Stimulated activated CD8-positive, alpha-beta memory T cell treated with anti-CD3 and anti-CD28 coated beads, Interleukin-12 subunit alpha, Interleukin-12 subunit beta, amount 100 ng/mL, for 4 hours (primary cell): ENCODE data around the gene GCHFR.

Experiments used
- DNase-seq: peaks from one replicate; pipeline ENCODE4 v3.0.0-alpha.2; 2020; ENCODE audit warnings: low read depth

The GCHFR gene

DNA sequence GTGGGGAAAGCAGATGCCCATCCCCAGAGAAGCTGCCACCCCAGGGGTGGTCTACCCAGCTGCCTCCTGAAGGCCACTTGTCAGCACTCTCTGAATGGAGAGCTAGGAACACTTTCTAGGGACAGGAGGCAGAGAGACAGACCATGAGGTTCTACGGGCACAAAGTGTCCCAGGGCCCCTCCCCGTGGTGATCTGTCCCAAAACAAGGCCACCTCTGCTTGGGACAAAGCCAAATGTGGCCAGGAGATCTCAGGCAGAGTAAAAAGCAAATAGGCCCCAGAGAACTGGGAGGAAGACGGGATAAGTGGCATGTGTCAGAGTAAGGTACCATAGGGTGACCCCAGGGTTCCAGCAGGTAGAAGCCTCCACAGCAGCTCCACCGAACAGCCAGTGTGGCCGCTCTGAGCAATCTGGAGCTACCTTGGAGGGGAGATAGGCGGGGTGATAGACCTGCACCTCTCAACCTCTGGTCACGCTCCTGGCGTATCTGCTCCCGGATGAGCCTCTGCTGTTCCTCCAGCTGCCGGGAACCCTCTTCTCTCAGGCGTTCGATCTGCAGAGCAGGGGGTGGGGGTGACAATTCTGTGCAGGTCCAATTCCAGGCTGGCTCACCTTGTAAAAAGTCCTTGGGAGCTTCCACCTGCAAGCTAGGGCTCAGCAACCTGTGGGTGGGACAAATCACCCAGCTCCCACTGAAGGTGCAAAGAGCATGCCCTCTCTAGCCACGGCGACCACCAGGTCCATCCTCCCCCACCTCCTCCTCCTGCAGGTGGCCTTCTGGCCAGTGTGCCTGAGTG is 12.1 kb downstream of the GCHFR start:
- no peak for DNase-seq

- DNase-seq, result no peak
These were observed 12.8 kb downstream of the GCHFR start for GRCh38 chr15:40776537-40777141.

DNA sequence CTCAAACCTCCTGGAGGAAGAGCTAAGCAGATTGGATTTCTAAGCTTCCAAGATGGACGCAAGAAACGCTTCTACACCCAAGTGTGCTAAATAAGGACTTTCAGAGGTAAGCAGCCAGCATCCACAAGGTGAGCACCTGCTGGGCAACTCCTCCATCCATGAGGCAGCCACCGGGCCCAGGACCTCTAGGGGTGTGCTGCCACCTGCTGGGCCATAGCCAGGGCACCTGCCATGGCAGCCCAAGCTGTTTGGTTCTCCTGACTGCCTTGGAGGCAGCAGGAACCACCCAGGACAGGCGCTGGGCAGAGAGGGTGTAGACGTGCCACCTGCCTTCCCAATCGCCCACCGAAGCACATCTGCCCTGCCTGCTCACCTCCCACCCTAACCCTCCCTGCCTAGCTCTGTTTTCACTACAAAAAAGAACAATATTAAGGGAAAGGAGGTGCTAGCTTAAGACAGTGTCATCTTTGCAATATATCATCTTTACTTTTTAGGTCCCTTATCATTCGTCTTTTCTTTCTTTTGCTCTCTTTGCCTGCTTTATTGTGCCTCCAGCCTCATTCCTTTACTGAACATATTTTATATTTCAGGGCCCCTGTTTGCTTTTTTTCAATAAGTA is 18.9 kb downstream of the GCHFR start:
- DNase-seq, result peak; percentile 63

DNA sequence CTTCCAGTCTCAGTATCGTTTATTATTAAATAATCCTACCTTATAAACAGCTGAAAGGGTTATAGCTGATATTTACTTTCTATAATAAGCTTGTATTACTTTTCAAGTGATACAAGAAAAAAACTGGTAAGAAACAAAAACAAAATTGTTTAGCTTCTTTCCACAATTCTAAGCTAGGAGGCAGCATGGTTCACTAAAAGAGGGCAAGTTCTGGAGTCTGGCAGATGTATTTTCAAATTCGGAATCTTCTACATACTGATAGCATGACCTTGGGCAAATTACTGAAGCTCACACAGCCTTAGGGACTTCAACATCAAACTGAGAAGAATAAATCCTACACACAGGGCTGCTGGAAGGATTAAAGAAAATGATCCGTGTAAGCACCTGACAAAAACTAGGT is 21.3 kb downstream of the GCHFR start:
- DNase-seq, result no peak

DNA sequence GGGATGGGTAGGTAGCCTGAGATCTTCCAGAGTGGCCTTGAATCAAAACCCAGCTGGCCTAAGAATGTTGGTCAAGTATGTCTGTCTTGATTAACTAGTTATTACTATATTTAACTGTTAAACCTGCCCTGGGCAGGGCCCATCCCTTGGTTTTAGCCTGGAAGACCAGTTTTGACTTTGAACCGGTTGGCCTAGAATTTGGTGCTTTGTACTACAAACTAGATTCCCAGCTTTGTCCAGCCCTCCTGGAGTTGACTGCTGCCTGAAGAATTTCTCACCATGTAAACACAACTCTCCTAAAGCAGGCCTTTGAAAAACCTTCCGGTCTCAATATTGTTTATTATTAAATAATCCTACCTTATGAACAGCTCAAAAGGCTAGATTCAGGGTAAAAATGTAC is 21.9 kb downstream of the GCHFR start:
- DNase-seq, result no peak

DNA sequence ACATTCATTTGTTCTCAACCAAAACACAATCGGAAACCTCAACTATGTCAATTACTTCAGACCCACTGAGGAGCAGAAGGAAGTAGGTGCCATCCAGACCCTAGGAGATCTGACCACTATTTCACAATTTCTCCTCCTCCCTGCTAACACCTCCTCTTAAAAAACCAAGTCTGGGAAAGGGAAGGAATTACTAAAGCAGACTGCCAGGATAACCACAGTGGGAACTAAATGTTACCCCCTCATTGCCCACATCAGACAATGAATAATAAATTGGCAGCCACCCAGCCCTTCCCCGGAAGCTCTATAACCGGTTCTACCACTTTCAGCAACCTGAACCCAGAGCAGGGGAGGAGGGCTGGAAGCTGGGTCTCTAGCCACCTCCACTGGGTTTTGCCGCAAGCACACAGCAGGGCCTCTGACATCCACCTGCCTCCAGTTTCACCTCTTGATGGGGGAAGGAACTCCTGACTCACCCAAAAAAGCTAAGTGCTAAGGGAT is 23.5 kb downstream of the GCHFR start:
- peak; percentile 50 for DNase-seq

GRCh38 chr15:40787991-40788390 is 24.1 kb downstream of the GCHFR start:
- DNase-seq, result no peak

GRCh38 chr15:40789119-40789518 is 25.3 kb downstream of the GCHFR start:
- no peak for DNase-seq

DNA sequence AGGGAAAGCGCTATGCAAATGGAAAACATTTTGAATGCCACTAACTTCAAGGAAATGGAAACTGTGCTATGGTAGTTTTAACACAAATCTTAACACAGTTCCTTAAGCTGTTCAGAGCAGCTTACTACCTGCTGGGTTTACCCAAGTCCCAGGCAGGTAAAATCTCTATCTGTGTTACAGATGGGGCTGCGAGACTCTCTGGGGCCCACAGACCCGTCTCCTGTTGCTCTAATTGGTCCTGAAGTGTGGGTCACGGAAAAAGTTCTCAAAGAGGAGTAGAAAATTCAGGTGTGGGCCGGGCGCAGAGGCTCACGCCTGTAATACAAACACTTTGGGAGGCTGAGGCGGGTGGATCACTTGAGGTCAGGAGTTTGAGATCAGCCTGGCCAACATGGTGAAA is 26.1 kb downstream of the GCHFR start:
- no peak for DNase-seq

- DNase-seq, result no peak
These were observed 26.9 kb downstream of the GCHFR start for GRCh38 chr15:40790718-40791117.

- DNase-seq, result no peak
These were observed 28.5 kb downstream of the GCHFR start for GRCh38 chr15:40792394-40792793.

- DNase-seq, result no peak
These were observed 29.5 kb downstream of the GCHFR start for GRCh38 chr15:40793216-40793989.

DNA sequence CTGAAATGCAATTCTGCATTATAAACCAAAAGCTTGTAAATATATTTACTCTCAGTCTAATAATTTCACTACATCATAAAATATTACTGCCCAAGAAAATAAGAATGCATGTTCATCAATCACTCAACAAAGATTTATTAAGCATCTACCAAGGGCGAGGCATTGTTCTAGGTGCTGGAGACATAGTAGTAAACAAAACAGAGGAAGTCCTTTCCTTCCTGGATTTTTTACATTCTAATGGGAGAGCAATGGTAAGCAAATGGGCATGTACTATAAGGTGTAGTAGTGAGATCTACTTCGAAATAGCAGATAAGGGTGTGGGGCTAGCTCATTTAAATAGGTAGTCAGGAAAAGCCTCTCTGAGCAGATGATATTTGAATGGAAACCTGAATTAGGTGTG is 32.2 kb downstream of the GCHFR start:
- no peak for DNase-seq

DNA sequence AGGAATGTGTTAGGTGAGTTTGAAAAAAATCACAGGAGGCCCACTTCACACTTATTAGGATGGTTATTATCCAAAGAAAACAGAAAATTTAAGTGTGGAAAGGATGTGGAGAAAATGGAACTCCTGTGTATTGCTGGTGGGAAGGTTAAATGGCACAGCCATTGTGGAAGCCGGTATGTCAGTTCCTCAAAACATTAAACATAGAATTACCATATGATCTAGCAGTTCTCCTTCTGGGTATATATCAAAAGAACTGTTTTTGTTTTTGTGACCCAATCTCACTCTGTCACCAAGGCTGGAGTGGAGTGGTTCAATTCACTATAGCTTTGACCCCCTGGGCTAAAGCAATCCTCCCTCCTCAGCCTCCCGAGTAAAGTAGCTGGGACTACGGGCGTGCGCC is 32.6 kb downstream of the GCHFR start:
- no peak for DNase-seq

- no peak for DNase-seq
These were observed 35.7 kb downstream of the GCHFR start for GRCh38 chr15:40799523-40799922.

- no peak for DNase-seq
These were observed 39.2 kb downstream of the GCHFR start for GRCh38 chr15:40803076-40803475.

DNA sequence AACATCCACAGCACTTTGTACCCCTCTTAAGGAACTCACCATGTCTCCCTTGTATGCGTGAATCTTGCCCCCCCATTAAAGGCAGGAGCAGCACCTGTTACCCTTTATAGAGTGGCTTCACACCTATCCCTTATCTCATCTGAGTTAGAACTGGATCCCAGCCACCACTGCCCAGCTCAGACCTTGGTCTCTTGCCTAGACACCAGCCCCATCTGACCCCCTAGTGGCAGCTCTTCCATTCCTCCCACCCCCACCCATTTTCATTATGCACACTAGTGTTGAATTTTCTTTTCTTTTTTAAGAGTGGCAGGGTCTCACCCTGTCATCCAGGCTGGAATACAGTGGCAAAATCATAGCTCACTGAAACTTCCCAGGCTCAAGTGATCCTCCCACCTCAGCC is 39.8 kb downstream of the GCHFR start:
- DNase-seq, result no peak

GRCh38 chr15:40806672-40807027 is 42.8 kb downstream of the GCHFR start:
- no peak for DNase-seq

GRCh38 chr15:40807028-40807887 is 43.4 kb downstream of the GCHFR start, which contains the start of the genes DNAJC17 and ZFYVE19:
Gene DNAJC17, minus strand, starts transcription at chr15:40807473. Its CDS starts 27 bp downstream, at chr15:40807446.
Gene ZFYVE19, plus strand, starts transcription at chr15:40807089. Its CDS starts 501 bp downstream, at chr15:40807590.
- DNase-seq, result peak; percentile 86

DNA sequence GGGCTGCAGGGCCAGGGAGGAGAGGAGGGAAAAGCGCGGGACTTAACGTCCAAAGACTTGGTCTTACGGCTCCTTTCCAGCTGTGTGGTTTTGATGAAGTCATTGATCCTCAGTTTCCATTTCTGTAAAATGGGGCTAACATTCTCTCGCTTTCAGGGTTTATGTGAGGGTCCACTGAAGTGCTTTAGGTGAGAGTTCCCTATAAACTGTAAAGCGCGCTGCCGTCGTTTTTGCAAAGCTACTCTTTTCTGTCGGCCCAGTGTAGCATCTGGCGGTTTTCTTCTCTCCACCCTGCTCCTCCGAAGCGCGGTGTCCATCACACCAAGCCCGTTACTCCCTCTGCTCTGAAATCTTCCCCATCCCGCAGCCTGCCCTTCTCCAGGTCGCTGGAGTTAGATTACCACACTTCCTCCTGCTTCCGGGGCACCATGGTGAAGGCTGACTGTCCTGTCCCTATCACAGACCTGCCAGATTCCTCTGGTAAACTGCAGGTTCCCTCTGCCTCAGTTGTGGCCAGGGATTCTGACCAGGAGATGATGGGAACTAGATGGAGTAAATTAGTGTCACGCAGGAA is 44.1 kb downstream of the GCHFR start:
- no peak for DNase-seq

GRCh38 chr15:40808861-40809450 is 45.1 kb downstream of the GCHFR start:
- DNase-seq, result no peak
